B cell (primary cell): Measurements from ENCODE around the gene LRCH1. TPM values are rescaled to one million over a fixed set of nuclear protein-coding genes. Genes with fewer than 3 reads are reported as not detected.
A peak's percentile ranks its signal among the peaks of the same experiment; 100 is the strongest.

Source experiments
- ATAC-seq: fragments of 200-7000 bp; cut with Tn5 transposase; one replicate; pipeline ENCODE4 v1.10.0; 2021; ENCODE audit warnings: low read depth, mild to moderate bottlenecking, moderate number of reproducible peaks, moderate library complexity
- CTCF ChIA-PET: fragments of 350-600 bp; sonication (Branson Sonifier 250); formaldehyde crosslinking; loops from one replicate; lab custom pipeline; 2021; ENCODE audit warnings: antibody characterized with exemption, inconsistent platforms; lab: Charles Lee
- POLR2A ChIA-PET: fragments of 350-600 bp; sonication (Branson Sonifier 250); formaldehyde crosslinking; loops from one replicate; lab custom pipeline; 2021; ENCODE audit warnings: antibody characterized with exemption; lab: Charles Lee
- DNase-seq: peaks from one replicate; pipeline ENCODE4 v3.0.0; 2013
- H2AFZ ChIP-seq: 2 replicates; pipeline ENCODE4 v1.6.1; 2012; ENCODE audit warnings: mild to moderate bottlenecking, low read depth, low read length; ENCODE audit not compliant: insufficient read depth, poor library complexity, severe bottlenecking
- H3K27ac ChIP-seq, 2 donors: 1 replicate in 1 of 2; 2 replicates in 1 of 2; pipeline ENCODE4 v1.5.1; 2012 to 2013; ENCODE audit warnings: low read length in 2 of 2, mild to moderate bottlenecking in 2 of 2, moderate library complexity in 1 of 2
- H3K27me3 ChIP-seq, 4 experiments: fragments of 200-600 bp in 1 of 4; sonication (generic) in 1 of 4; replicated peaks in 1 of 4; 1 replicate in 2 of 4; 2 replicates in 2 of 4; pipeline versions ENCODE4 v1.6.1 to v1.7.0; 2013 to 2016; ENCODE audit warnings: low read length in 3 of 4, mild to moderate bottlenecking in 2 of 4, mixed read lengths in 1 of 4, moderate library complexity in 1 of 4; ENCODE audit not compliant: insufficient read depth in 4 of 4, control insufficient read depth in 3 of 4; ENCODE audit errors: control extremely low read depth in 1 of 4
- H3K36me3 ChIP-seq, 2 experiments: replicated peaks in 1 of 2; 1 replicate in 1 of 2; 2 replicates in 1 of 2; pipeline versions ENCODE4 v1.6.1 to v1.7.1; 2013; ENCODE audit warnings: low read length in 1 of 2; ENCODE audit not compliant: insufficient read depth in 2 of 2, control insufficient read depth in 1 of 2; ENCODE audit errors: control extremely low read depth in 1 of 2, extremely low read depth in 1 of 2
- H3K4me1 ChIP-seq, 2 donors: fragments of 200-600 bp in 1 of 2; sonication (generic) in 1 of 2; 1 replicate in 1 of 2; 2 replicates in 1 of 2; pipeline versions ENCODE4 v1.5.1 to v1.6.1; 2013 to 2017; ENCODE audit warnings: low read length in 2 of 2; ENCODE audit not compliant: control insufficient read depth in 2 of 2, insufficient read depth in 2 of 2
- H3K4me2 ChIP-seq: replicated peaks from 2 replicates; pipeline ENCODE3; 2012; ENCODE audit warnings: mild to moderate bottlenecking, low read depth, low read length; ENCODE audit not compliant: poor library complexity, severe bottlenecking
- H3K4me3 ChIP-seq, 5 experiments: fragments of 200-600 bp in 1 of 5; sonication (generic) in 1 of 5; 1 replicate in 3 of 5; 2 replicates in 2 of 5; pipeline versions ENCODE4 v1.5.1 to v1.7.0; 2011 to 2016; ENCODE audit warnings: low read length in 4 of 5, mild to moderate bottlenecking in 4 of 5, low read depth in 2 of 5, control low read depth in 1 of 5, moderate library complexity in 1 of 5; ENCODE audit not compliant: insufficient read depth in 1 of 5; ENCODE audit errors: control extremely low read depth in 1 of 5, extremely low read depth in 1 of 5
- H3K79me2 ChIP-seq: fragments of 200-600 bp; sonication (generic); one replicate; pipeline ENCODE4 v1.6.0; 2016; ENCODE audit warnings: low read length; ENCODE audit not compliant: control insufficient read depth, insufficient read depth
- H3K9ac ChIP-seq: fragments of 200-600 bp; sonication (generic); 2 replicates; pipeline ENCODE4 v1.6.1; 2017; ENCODE audit warnings: mild to moderate bottlenecking, low read length, moderate library complexity
- H3K9me3 ChIP-seq, 3 donors: one replicate each; pipeline versions ENCODE4 v1.6.1 to v1.7.1; 2013; ENCODE audit warnings: low read length in 2 of 3; ENCODE audit not compliant: control insufficient read depth in 2 of 3, insufficient read depth in 1 of 3; ENCODE audit errors: control extremely low read depth in 1 of 3
- H4K20me1 ChIP-seq: 2 replicates; pipeline ENCODE4 v1.6.0; 2012; ENCODE audit warnings: mild to moderate bottlenecking, low read length; ENCODE audit not compliant: insufficient read depth, control insufficient read depth, poor library complexity, severe bottlenecking
- H3K27ac Mint-ChIP-seq: one replicate; pipeline ENCODE4 v1.8.0; 2021; ENCODE audit warnings: mixed read lengths
- H3K27me3 Mint-ChIP-seq: one replicate; pipeline ENCODE4 v1.8.0; 2021; ENCODE audit warnings: mixed read lengths
- H3K4me1 Mint-ChIP-seq: one replicate; pipeline ENCODE4 v1.8.0; 2021; ENCODE audit warnings: mixed read lengths
- H3K4me3 Mint-ChIP-seq: one replicate; pipeline ENCODE4 v1.8.0; 2021; ENCODE audit warnings: mixed read lengths
- H3K9me3 Mint-ChIP-seq: one replicate; pipeline ENCODE4 v1.8.0; 2022; ENCODE audit warnings: mixed read lengths; ENCODE audit not compliant: insufficient read depth
- EZH2 ChIP-seq: IDR thresholded peaks from 2 replicates; pipeline ENCODE4 v1.6.1; 2012; ENCODE audit warnings: borderline replicate concordance, low read depth, mild to moderate bottlenecking, moderate library complexity, low read length; ENCODE audit not compliant: insufficient read depth, poor library complexity, severe bottlenecking
- WGBS: methylation state at CpG from one replicate; pipeline ENCODE4 v1.1.5; 2013; ENCODE audit warnings: missing lambda C conversion rate; ENCODE audit not compliant: insufficient coverage; 5-methylcytosine and 5-hydroxymethylcytosine counted together
- intact Hi-C: fragments of 100-400 bp; cut with micrococcal nuclease; formaldehyde crosslinking; loops from one replicate; pipeline ENCODE4 v1.10.0; 2022
- polyA plus RNA-seq: library from polyadenylated mRNA; depleted of rRNA; stranded (reverse); fragments of >200 nt; gene quantifications from 2 replicates; pipeline ENCODE4 v1.2.3, GENCODE V29; 2012
- total RNA-seq, 2 donors: library from RNA; stranded (reverse); fragments of 120-200 nt in 1 of 2; gene quantifications; 1 replicate in 1 of 2; 2 replicates in 1 of 2; pipeline versions ENCODE4 v1.2.3 to v1.2.4, GENCODE V29; 2013 to 2022
- TF ChIP-seq, protein P1 (sequence below): fragments of 200-600 bp; IDR thresholded peaks from one replicate; pipeline ENCODE4 v1.8.0; 2022; ENCODE audit warnings: antibody characterized with exemption, mild to moderate bottlenecking

Gene LRCH1
- total and polyA plus RNA-seq, 2 donors (not counting 1 experiment from before 2014, with no cell fraction given) = 13.0 to 50.3 TPM

GRCh38 chr13:46582190-46582589 lies 29.2 kb downstream of the LRCH1 start:
- no peak for DNase-seq
- ATAC-seq = no peak
- TF ChIP-seq, protein P1, sequence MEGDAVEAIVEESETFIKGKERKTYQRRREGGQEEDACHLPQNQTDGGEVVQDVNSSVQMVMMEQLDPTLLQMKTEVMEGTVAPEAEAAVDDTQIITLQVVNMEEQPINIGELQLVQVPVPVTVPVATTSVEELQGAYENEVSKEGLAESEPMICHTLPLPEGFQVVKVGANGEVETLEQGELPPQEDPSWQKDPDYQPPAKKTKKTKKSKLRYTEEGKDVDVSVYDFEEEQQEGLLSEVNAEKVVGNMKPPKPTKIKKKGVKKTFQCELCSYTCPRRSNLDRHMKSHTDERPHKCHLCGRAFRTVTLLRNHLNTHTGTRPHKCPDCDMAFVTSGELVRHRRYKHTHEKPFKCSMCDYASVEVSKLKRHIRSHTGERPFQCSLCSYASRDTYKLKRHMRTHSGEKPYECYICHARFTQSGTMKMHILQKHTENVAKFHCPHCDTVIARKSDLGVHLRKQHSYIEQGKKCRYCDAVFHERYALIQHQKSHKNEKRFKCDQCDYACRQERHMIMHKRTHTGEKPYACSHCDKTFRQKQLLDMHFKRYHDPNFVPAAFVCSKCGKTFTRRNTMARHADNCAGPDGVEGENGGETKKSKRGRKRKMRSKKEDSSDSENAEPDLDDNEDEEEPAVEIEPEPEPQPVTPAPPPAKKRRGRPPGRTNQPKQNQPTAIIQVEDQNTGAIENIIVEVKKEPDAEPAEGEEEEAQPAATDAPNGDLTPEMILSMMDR = no peak
- TF ChIP-seq EZH2 = no peak
- peaks cover 69 to 77% of the 10 kb centered on the region in 2 donors for H3K4me1 ChIP-seq
- H3K9me3 Mint-ChIP-seq = no peaks in the 10 kb centered on the region
- H3K27me3 Mint-ChIP-seq = no peaks in the 10 kb centered on the region
- no peaks in the 10 kb centered on the region for H3K36me3 ChIP-seq
- H3K4me2 ChIP-seq = no peak overlapping the region
- H3K27ac ChIP-seq = no peak overlapping the region
- ChIA-PET CTCF (no interaction called here), POLR2A (interaction anchor here (0.6 kb wide), 1 partner anchor 209 kb away, joined by 6 read pairs; no protein-coding TSS in a partner anchor)
- peaks cover 99% of the 10 kb centered on the region for H3K79me2 ChIP-seq
- H3K27me3 ChIP-seq = no peaks in the 10 kb centered on the region
- H2AFZ ChIP-seq = no peak overlapping the region
- H3K4me3 Mint-ChIP-seq = no peak overlapping the region
- no CpG with 5 or more reads among the region's 2 CpGs for WGBS
- H3K27ac Mint-ChIP-seq = no peak overlapping the region
- intact Hi-C loops = no loop called here
- H3K9ac ChIP-seq = no peak overlapping the region
- peaks cover 90% of the 10 kb centered on the region for H3K4me1 Mint-ChIP-seq
- no peak overlapping the region for H3K4me3 ChIP-seq
- no peaks in the 10 kb centered on the region for H3K9me3 ChIP-seq
- peaks cover 17% of the 10 kb centered on the region for H4K20me1 ChIP-seq

GRCh38 chr13:46586751-46587514 lies 34.0 kb downstream of the LRCH1 start:
- CTCF ChIA-PET = interaction anchor here (1.7 to 2.5 kb wide), 2 partner anchors 9 to 35 kb away, joined by 11 read pairs; no protein-coding TSS in a partner anchor
- 79% methylated on average over 4 of the region's 7 CpGs for whole genome bisulfite sequencing
- no peak for ATAC-seq
- POLR2A ChIA-PET = interaction anchor here (1.0 kb wide), 1 partner anchor 11 kb away, joined by 7 read pairs; no protein-coding TSS in a partner anchor
- TF ChIP-seq, protein P1 = no peak
- TF ChIP-seq EZH2 = no peak
- Histone ChIP-seq H3K27ac (peak overlapping the region; percentile 34 to 78), H2AFZ (no peak overlapping the region), H3K4me1 (peaks cover 72 to 82% of the 10 kb centered on the region in 2 donors), H3K9me3 (no peaks in the 10 kb centered on the region), H3K36me3 (no peaks in the 10 kb centered on the region), H3K4me3 (no peak overlapping the region), H3K27me3 (no peaks in the 10 kb centered on the region), H3K4me2 (peak overlapping the region; percentile 75), H4K20me1 (peaks cover 6% of the 10 kb centered on the region), H3K79me2 (peaks cover 100% of the 10 kb centered on the region), H3K9ac (no peak overlapping the region)
- intact Hi-C loops = loop anchor here (1.0 to 5.0 kb wide), 2 partner anchors 11 to 35 kb away; no protein-coding TSS in a partner anchor
- peak overlapping the region; percentile 80 for H3K27ac Mint-ChIP-seq
- H3K4me3 Mint-ChIP-seq = peak overlapping the region; percentile 47
- H3K27me3 Mint-ChIP-seq = no peaks in the 10 kb centered on the region
- H3K9me3 Mint-ChIP-seq = no peaks in the 10 kb centered on the region
- DNase-seq = no peak
- peaks cover 85% of the 10 kb centered on the region for H3K4me1 Mint-ChIP-seq
